ENCODE results near the gene NIN. TPM values are rescaled to one million over a fixed set of nuclear protein-coding genes. Genes with fewer than 3 reads are reported as not detected.

NIN gene
- total RNA-seq, 2 donors from 2014 or later, result 31.8 to 41.9 TPM

DNA sequence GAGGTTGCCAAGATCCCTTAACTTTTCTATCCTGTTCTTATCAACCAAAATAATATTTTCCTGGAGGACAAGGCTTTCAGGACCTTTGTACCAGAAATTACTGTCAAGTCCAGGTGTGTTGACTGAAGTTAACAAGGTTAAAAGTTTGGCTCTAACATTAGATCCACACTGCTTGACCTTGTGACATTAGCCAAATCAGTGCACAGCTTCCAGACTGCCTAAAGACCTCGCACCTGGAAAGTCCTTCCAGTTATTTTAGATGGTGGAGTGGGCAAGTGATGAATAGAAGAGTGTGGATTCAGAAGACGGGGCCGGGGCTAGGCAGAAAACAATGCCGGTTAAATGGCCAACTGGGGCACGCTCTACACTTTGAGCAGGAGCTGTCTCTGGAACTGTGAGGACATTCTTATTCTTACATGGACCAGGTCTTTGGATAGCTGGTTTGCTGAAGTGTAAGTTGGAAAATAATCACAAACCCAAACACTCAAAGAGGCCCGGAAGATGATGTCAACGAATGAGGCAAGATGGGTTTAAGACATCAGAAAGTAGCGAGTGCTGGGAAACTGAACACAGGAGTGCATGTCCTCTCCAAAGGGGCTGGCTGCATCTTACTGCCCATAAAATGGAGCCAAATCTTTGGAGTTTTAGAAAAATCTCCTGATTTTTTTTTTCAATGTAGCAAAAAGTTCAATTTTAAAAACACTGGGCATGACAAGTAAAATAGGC, 56.3 kb downstream of the NIN start:
- no peak for DNase-seq
- intact Hi-C loops (cut with DNase I), result loop anchor here in 1 of 2 donors (5.0 kb wide), 3 partner anchors 88 to 232 kb away; no protein-coding TSS in a partner anchor
- peak in 1 of 2 donors; percentile 13 for ATAC-seq

DNA sequence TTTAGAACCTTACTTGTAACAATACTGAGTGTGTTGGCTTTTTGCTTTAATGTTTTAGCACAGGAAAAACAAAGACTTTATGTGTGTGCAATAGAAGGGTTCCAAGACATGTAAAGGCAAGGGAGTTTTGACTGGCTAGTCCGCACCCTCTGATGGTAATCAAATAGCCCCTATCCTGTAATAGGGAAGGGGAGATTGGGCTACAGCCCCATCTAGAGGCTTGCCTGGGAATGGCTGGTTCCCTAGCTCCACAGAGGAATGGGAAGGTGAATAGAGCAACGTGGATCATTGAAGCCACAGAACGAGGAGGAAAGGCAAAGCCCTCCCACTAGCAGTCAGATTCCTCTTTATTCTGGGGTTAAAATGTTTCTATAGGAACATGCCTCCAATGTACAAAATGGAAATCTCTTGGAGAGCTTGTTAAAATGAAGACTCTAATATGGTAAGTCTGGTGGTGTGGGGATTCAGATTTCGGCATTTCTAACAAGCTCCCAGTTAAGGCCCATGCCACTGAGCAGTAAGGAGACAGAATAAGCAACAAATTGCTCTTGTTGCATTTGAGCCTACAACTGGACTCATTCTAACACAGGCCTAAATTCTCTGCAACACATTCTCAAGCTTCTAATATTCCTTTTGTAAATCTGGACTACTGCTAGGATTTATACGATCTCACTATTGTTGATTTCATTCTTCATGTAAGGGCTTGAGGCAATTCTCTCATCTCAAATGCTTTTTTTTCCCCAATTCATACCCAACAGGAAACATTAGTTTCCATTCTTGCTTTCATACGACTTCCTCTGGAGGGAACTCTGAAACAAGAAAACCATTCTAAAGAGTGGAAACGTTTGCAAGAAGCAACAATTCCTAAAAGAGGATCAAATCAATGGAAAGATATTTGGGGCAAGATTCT, 57.1 kb downstream of the NIN start:
- intact Hi-C loops (cut with DNase I), result loop anchor here in 1 of 2 donors (5.0 kb wide), 1 partner anchor 147 kb away; no protein-coding TSS in a partner anchor
- DNase-seq (no peak), ATAC-seq (peak; percentile 58 to 60)

DNA sequence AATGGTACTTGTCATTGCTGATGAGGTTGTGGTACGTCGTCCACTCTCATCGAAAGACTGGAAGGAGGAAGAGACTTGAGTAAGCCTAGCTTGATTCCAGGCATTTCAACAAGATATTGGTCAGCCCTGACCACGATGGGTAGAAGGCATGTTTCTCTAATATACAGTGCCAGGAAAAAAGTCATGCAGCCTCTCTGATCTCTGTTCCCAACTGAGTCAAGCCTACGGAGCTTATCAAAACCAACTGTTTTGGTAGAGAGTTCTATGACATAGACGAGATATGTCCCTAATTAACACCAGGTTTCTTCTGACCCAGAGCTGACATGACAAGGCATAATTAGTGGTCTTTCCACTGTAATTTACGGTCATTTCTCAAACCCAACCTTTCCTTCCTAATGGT, 58.5 kb downstream of the NIN start:
- DNase-seq, result no peak
- intact Hi-C loops (cut with DNase I), result loop anchor here in 1 of 2 donors (5.0 kb wide), 1 partner anchor 145 kb away; no protein-coding TSS in a partner anchor

DNA sequence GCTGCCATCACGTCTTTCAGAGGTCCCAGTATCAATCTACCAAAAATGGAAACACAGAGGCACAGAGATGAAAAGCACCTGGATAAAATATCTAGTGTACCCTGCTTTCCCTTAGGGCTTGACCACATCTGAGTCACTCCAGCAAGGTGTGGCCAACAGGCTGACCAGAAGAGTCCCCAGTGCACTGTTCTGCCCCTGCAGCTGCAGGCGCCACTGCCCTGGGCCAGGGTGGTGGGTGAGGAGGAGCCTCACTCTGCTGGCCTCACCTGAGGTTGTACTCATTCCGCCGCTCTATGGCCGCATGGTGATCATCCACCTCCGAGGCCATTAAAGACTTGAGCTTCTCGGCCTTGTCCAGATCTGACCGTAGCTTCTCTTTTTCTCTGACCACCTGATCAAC, 60.4 kb downstream of the NIN start:
- intact Hi-C loops (cut with DNase I), result loop anchor here in 1 of 2 donors (5.0 kb wide), 1 partner anchor 143 kb away; no protein-coding TSS in a partner anchor
- ATAC-seq (no peak), DNase-seq (no peak)

More for the DNA sequence above, 58.5 kb downstream of the NIN start:
- no peak for ATAC-seq

DNA sequence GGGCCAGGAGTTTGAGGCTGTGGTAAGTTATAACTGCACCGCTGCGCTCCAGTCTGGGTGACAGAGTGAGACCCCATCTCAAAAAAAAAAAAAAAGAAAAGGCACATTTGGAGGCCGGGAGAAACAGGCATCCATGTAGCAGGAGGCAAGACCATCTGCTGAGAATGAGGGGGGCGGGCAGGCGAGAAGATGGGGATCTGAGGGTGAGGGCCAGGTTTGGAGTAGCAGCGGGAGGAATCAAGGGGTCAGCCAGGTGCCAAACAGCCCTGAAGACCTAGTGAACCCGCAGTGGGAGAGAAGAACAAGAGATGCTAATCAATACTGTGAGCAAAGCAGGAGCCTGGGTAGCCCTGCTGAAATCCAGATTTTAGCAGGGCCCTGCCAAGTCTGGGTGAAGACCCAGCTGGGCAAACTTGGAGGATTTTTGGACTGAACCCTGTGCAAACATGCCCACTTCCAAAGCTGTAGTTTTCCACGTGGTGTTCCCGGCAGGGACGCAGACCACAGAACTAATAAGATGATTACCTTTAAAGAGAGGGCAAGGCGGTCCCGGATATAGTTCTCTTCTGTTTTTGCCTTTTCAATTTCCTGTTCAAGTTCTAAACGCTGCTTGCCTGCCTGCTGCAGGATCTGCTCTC, 61.0 kb downstream of the NIN start:
- intact Hi-C loops (cut with DNase I), result loop anchor here in 1 of 2 donors (5.0 kb wide), 1 partner anchor 143 kb away; no protein-coding TSS in a partner anchor
- no peak for DNase-seq
- no peak for ATAC-seq

DNA sequence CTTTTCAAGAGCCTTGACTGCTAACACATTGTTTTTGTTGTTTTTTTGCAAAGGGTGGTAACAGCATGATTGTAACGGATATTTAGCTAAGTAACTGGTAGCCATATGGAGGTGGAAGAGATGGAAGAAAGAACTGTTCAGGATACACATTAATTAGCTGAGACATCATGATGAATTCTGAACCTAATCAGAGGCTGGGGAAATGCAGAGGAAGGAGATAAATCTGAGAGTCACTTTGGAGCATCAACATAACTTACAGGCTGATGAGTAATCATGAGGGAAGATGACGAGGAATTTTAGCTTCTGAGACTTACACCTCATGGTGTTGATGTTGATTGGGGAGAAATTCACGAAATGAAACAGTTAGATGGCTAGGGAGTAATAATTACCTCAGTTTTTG, 62.3 kb downstream of the NIN start:
- DNase-seq (no peak), ATAC-seq (peak in 1 of 2 donors; percentile 31)
- intact Hi-C loops (cut with DNase I), result no loop called here

DNA sequence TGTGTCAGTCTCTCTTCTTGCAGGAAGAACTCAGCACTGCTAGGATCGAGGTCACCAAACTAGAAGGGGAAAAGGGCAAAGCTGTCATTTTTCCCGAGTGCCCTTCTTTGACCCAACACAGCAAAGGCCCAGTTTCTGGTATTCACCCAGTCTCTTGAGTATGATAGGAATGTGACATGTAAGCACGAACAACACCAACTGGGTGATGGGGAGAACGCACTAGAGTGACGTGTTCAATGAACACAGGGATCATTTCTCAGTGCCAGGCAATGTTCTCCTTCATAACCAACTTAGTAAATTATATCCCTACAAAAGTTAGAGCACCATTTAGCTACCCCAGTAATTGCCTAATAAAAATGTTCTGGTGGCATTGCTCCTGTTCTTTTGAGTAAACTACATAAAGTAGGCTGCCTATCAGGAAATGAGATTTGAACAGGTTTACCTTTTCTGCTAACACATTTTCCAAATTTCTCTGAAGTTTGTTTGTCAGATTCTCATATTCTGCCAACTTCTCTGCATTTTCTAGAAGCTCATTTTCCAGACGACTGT, 64.5 kb downstream of the NIN start:
- ATAC-seq (peak; percentile 41 to 72), DNase-seq (no peak)
- intact Hi-C loops (cut with DNase I), result no loop called here

DNA sequence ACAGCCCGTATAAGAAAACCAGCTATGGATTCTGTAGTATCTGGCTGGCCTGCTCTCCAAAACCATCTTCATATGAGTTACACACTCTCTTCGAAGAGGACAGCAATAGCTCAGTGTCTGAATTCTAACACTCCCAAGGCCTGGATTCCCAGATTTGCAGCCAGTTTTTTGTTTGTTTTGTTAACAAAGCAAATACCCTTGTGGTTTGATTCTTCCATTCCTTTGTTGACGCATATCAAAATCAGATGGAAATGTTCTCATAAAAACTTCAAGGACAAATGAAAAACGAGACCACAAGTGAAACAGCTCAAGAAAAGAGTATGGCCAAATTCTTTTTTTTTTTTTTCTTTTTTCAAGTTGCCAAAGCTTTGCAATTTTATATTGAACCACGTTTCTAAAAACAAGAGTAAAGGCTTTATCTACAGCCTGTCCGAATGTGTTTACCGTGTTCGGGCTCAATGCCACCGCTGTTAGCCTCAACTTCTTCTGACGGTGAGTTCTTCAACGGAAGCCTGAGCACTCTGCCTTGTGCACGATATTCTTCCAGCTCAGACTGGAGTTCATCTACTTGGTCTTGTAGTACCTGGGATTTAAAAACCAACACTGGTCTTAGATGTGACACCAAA, 67.5 kb downstream of the NIN start:
- ATAC-seq (no peak), DNase-seq (no peak)
- intact Hi-C loops (cut with DNase I), result no loop called here

DNA sequence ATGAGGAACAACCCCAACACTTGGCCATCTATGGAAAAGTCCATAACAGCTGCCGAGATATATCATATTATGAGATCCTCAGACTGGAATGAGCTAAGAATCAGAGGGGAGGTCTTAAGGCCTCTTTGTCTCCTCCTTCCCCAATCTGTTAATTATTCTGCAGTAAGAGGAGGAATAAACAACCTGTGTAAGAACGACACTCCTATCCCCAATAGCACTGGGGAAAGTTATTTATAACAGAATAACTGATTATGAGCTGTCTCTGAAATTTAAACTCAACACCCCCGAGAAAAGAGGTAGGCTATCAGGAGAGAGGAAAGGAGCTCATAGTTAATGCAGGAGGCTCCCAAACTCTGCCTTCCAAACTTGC, 68.0 kb downstream of the NIN start:
- intact Hi-C loops (cut with DNase I), result no loop called here
- DNase-seq (no peak), ATAC-seq (no peak)

DNA sequence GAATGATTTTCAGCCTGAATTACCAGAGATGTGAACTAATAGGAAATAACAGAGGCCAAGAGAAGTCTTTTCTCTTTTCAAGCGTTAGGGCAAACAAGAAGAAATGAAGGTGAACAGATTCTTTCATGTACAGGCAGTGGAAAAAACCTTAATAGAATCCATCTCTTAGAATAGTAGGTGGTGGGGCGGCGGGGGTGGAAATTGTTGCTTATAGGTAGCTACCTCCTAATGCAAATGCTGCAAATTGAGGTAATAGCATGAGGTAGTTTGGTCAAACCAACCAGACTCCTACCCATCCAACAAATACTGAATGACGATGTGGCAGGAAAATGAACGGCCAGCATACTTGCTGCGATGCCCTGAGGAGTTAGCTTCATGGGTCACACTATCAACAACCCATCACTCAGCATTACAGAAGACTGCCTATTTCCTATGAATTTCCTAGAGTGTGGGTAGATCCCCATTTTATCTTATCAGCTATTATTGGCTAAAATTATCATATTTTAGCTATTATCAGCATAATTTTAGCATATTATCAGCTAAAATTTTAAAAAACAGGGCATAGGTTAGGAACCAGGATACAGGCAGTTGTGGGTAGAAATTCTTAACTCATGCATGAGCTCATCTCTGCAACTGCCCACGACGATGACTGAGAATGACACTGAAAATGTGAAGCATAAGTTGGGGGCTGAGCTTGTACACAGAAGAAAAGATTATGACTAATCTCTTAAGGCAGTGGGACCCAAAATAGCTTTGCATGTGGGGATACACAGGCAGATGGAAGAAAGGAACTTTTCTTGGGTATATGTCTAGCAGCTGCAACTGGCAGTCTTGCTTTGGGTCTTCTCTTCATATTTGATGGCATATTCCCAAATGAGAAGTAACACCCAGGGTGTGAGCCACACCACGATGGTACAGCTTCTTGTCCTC, 68.7 kb downstream of the NIN start:
- intact Hi-C loops (cut with DNase I), result no loop called here
- DNase-seq (no peak), ATAC-seq (peak in 1 of 2 donors; percentile 42)

DNA sequence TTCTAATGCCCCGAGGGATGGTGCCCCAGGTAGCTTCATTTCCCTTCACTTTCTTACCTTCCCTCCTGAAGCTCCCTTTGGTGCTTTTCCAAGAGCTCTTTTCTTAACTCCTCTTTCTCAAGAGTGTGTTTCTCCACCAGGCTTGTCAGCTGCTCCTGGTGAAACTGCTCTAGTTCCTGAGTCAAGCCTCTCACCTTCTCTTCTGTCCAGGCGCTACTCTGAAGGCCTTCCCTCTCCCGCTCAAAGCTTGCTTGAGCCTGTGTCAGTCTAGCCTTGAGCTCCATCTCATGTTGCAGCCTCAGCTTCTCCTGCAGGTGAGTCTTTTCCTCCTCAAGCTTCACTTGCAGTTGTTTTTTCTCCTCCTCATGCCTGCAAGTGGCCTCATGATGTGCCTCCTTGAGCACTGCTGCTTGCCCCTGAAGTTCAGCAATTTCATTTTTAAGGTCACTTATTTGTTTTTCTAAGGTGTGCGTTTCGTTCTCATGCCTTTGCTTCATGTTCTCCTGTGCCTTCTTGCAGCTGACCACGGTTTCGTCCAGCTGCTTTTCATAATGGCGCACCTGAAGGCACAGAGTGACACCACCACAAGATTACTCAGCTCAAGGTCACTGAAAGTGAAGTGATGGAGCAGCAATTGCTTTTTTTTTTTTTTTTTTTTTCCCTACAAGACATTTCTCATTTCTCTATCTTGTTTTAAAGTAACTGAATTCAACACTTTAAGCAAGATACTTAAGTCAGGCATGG, 71.0 kb downstream of the NIN start:
- ATAC-seq (no peak), DNase-seq (no peak)
- intact Hi-C loops (cut with DNase I), result no loop called here

DNA sequence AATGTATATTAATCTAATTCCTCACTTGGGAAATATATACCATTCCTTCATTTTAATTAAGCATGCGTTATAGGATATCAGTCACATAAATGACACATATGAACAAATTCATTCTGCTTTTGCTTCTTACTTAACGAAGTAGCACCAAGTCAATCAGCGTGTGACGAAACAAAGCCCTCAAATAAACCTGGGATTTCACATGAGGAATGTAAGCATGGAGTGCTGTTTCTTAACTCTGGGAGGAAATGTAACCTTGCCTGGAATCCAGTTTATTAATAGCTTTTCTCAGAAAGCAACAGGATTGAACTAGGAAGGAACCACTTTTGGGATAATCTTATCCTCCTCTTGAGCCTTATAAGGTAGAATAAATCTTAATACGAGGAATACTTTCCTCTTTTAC, 72.0 kb downstream of the NIN start:
- peak in 1 of 2 donors; percentile 39 for ATAC-seq
- intact Hi-C loops (cut with DNase I), result no loop called here
- DNase-seq, result no peak

DNA sequence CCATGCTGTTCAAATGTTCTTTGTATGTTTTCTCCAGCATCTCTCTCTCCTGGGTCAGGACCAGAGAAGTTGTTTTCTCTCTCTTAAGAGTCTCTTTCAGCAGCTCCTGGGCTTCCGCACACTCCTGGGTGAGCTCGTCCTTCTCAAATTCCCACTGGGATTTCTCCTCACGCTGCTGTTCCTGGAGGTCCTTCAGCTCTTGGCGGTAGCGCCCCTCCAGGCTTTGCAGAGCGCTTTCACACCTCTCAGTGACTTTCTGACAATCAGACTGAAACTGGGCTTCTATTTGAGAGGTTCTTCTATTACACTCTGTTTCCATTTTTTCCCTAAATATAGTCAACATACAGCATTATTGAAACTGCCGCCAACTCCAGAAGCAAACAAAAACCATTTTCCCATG, 72.7 kb downstream of the NIN start:
- ATAC-seq (peak in 1 of 2 donors; percentile 54), DNase-seq (no peak)
- intact Hi-C loops (cut with DNase I), result no loop called here

DNA sequence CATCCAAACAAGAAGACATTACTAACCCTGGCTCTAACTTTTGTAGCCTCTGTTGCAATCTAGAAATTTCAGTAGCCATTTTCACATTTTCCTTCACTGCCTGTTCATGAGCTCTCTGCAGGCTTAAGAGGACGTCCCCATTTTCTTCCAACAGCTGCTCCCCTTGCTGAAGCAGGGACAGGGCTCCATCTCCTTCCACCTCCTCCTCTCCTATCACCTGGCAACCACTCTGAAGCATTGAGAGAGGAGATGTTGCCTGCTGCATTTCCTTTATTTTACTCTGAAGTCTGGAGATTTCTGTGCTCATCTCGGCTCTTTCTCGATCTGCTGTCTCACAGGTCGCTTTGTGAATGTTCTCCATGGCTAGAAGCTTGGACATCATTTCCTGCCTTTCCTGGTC, 73.3 kb downstream of the NIN start:
- no peak for ATAC-seq
- intact Hi-C loops (cut with DNase I), result no loop called here
- DNase-seq, result no peak

DNA sequence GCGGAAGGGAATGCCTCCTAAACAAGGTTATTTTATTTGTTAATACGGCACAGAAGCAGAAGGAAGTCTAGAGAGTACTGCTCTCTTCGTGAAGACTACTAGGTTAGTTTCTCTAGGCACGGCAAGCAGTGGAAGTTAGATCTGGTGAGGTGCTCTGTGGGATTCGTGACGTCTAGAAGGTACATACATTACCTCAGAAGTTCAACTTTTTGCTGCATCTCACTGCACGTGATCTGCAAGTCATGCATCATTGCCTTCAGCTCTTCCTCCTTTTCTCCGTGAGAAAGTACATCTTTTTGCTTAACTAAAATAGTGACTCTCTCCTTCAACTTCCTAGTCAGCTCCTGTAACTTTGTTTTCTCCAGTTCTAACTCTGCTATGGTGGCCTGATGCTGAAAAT, 74.7 kb downstream of the NIN start:
- DNase-seq (no peak), ATAC-seq (no peak)

DNA sequence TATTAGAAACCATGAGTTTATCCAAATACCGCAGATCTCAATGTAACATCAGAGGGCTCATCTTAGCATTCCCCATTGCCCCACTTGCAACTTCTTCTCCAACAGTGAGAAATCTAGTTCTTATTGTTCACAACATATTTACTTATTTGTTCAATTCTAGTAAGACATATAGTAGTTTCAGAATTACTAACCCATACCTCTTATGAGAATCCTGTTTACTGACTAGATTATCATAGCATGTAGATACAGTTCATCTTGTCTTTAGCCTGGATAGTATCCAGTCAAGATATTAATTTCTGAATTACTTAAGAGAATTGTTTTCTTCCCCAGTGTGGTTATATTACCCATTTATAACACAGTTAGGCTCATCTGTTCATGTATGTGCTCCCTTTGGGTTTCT, 80.6 kb downstream of the NIN start:
- intact Hi-C loops (cut with DNase I), result no loop called here
- DNase-seq (no peak), ATAC-seq (no peak)

More for the DNA sequence above, 74.7 kb downstream of the NIN start:
- intact Hi-C loops (cut with DNase I), result no loop called here

DNA sequence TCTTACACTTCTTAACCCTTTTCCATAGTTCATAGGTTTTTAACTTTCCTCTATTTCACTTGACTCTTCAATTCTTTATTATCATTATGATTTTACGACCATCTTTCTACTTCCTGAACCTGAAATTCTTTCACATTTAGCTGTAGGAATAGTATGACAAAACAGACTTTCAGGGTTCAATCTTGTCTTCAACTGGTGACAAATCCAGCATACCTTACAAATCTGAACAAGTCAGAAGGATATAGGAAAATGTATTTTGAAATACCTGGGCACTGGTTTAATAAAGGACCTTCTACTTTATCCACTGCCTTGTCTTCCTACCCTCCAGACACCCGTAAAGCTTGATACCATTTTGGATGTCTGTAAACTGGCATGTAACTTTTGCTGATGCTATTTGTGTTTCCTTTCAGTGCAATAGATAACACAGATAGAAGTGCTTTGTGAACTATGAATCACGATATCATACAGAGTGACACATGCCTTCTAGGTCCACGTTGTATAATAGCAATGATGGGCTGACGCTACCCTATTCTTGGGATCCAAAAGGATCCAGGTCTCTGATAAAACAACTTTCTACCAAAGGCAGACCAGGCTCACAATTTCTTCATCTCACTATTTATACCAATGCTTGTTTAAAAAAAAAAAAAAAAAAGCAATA, 85.4 kb downstream of the NIN start:
- ATAC-seq (peak in 1 of 2 donors; percentile 61), DNase-seq (no peak)
- intact Hi-C loops (cut with DNase I), result no loop called here

Measured in left cardiac atrium (tissue), 4 donors.